T-helper 2 cell (primary cell): ENCODE results near the gene NUDT8.
"Not testable (repeated sequence)": the region's sequence is repeated elsewhere in the genome, so short reads cannot be mapped to it uniquely, and the experiment has no call there.

Experiments
- DNase-seq, 5 experiments: peaks; one replicate each; pipeline versions ENCODE4 v3.0.0 to v3.0.0-alpha.2; 2012 to 2022

NUDT8 gene

DNA sequence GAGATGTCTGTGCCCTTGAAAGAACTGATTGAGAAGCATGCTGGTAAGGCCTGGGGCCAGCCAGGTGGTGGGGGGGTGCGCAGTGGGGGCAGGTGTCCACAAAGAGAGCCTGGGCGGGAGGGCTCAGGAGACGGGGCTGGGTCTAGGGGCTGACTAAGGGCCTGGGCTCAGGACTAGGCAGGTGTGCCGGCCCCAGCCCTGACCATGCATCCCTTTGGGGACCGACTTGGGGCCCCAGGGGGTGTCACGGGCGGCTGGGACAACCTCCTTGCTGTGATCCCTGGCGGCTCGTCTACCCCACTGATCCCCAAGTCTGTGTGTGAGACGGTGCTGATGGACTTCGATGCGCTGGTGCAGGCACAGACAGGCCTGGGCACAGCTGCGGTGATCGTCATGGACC lies 18.6 kb downstream of the NUDT8 start:
- DNase-seq, result no peak

DNA sequence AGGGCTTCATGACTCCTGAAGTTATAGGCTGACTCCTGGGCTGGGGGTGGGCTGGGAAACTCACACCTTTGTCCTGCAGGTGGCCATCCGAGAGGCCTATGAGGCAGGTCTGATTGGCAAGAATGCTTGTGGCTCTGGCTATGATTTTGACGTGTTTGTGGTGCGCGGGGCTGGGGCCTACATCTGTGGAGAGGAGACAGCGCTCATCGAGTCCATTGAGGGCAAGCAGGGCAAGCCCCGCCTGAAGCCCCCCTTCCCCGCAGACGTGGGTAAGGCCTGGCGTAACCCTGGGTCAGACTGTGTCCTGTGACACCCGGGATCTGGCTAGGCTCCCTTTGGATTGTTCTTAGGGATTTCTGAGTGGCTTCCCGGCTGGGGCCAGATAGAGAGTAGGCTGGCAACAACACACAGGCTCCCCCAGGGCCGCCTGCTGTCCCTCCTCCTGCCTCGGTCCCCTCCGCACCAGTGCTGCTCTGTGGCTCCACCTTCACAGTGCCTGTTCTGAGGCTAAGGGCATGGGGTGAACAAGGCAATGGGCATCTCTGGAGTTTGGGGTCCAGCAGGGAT lies 19.4 kb downstream of the NUDT8 start:
- no peak for DNase-seq

DNA sequence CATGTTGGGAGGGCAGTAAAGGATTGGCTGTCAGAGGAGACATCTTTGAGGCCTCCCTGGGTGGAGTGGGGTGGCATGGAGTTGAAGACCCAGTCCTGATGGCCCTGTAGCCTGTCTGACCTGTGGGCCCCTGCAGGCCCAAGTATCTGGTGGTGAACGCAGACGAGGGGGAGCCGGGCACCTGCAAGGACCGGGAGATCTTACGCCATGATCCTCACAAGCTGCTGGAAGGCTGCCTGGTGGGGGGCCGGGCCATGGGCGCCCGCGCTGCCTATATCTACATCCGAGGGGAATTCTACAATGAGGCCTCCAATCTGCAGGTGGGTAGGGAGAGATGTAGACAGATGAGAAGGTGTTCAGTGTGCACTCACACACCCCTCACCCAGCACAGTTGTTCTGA lies 20.4 kb downstream of the NUDT8 start:
- DNase-seq, result no peak

DNA sequence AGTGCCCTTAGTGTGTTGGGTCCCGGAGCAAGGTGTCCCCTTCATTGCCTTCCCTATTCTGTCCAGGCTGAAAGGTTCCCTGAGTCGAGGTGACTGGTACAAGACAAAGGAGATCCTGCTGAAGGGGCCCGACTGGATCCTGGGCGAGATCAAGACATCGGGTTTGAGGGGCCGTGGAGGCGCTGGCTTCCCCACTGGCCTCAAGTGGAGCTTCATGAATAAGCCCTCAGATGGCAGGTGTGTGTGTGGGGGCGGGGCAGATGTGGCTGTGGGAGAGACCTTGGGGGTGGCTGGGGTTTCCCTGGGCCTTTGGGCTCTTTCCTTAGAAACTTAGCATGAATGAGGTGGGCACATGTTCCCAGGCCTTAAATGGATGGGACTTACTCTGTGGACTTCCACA lies 21.3 kb downstream of the NUDT8 start:
- no peak for DNase-seq

DNA sequence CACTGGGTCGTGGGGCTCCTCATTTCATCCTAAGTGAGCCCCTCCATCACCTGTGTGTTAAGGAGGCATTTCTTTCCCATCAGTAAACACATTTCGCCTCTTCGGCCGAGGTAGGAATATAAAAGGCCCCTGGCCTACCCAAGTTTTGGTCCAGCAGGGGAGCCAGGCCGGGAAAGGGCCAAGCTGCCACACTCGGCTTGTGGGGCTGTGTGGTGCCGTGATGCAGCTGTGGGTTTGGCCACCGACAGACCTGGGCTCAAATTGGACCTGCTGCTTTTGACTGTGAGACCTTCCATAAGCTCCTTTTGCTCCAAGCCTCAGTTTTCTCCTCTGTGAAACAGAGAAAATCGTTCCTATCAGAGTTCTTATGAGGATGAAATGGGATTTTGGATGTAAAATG lies 22.2 kb downstream of the NUDT8 start:
- no peak for DNase-seq

DNA sequence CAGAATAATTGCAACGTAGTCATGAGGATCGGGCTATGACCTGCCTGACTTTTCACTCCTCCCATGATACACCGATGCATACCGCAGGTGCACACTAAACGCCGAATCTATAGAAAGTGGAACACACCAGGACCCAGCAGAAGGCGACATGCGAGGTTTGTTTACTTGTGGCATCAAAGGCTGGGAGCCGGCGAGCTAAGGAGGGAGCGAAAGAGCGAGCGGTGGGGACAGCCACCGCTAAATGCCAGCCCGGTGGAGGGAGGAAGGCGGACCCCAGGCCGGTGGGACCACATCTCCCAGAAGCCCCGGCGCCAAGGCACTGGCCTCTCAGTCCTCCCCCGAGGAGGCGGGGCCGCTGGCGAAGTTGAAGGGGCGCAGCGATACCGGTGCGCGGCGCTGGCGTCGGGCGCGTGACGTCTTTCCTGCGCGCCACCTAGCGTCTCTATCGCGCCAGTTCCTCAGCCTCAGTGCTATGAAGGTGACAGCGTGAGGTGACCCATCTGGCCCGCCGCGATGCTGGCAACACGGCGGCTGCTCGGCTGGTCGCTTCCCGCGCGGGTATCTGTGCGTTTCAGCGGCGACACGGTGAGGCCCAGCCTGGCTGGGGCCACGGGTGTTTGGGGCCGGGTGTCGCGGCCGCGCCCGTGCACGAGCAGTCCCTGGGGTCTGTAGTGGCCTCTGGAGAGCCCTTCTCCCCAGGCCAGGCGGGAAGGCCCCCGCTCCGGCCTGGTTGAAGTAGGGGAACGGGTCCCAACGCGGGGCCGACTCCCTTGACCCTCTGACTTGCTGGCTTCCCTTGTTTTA lies 23.0 kb downstream of the NUDT8 start, which contains the start of gene NDUFV1:
NDUFV1 (plus strand) TSS at position 445 of the 804 bp plus-strand sequence; CDS start at position 514, 69 bp downstream.
- DNase-seq, result peak; percentile 90 to 97 (median 95)

DNA sequence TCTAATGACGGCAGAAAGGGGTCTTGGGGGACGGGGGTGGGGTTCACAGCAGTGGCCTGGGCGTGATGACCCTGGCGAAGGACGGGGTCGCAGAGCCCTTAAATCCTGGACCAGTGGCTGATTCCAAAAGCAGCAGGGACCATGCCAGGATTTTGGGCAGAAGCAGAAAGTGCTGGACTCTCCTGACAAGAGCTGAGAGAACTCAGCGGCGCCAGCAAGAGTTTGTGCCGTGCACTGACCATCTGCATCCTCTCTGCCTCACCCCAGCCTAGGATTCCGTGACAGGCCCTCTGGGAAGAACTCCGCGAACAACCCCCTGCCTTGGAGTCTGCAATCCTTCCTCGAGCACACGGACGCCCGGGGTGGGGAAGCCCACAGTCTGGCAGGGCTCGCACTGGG lies 23.6 kb downstream of the NUDT8 start:
- DNase-seq, result no peak

DNA sequence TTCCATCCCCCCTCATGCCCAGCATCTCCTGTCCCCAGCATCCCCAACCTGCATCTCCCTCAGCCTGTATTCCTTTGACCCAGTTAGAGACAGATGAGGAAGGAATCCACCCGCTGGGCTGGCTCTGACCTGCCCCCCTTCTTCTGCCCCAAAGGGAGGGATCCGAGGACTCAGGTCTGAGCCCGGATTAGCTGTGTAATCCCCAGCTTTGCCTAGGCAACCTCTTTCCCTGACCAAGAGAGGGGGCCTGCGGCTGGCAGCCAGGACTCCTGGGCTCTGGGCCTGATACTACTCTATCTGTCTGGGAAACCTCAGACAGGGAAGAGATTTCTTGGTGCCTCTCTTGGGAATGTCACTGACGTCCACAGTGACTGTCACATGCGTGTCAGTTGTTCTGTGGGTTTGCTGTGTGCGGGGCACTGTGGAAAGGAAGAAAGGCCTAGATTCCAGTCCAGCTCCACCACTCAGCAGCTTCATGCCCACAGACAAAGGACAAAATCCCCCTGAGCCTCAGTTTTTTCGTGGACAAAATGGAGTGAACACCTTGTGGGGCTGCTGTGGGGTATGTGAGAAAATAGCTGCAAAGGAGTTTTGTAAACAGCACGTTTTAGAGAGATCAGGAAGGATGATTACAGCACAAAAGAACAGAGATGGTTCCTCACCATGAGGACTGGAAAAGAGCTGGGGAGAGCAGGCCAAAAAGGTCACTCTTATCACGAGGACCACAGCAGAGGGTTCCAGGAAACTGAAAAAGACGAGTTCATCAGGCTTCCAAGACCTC lies 24.3 kb downstream of the NUDT8 start:
- DNase-seq, result no peak

DNA sequence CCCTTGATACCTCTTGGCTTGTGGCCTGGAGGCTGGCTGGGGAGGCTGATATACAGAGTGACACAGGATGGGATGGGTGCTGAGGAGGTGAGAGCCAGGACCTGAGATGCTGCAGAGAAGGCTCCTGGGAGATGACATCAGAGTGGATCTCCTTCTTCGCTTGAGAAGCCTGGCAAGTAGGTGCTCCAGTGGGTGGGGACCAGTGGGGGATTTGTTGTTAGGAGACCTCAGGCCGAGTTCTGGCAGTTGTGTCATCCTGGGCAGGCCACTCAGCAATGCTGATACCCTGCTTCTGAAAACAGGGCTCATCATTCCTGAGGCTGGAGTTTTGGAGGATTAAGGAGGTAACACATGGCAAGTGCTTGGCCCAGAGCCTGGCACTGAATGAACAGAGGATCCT lies 24.9 kb downstream of the NUDT8 start:
- DNase-seq, result no peak

DNA sequence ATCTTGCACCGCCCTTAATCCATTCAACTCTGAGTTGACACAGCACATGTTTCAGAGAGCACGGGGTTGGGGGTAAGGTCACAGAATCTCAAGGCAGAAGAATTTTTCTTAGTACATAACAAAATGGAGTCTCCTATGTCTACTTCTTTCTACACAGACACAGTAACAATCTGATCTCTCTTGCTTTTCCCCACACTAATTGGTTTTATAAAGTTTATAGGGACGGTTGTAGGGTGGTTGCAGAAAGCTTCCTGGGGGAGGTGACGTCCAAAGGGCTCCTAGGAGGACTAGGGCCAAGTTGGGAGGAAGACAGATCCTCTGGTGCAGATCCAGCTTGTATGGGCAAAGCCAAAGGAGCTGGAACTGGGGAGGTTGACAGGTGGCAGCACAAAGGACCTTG lies 25.6 kb downstream of the NUDT8 start:
- DNase-seq, result not testable (repeated sequence)

DNA sequence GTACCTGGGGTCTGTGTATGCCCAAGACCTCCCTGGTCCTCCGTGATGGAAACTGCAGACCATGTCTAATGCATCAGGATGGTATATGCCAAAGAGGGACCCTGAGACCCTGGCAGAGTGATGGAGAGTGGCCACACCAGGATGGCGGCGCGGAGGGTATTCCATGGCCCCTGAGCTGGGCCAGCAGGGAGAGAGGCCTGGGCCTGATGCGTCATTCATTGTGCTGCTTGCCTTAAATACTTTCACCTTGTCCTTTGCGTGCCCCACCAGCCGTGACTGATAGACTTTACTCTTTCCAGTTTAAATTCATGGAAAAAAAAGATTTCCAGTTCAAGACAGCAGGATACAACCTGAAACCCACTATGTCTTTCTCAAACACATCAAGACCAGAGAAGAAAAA lies 28.6 kb downstream of the NUDT8 start:
- no peak for DNase-seq

DNA sequence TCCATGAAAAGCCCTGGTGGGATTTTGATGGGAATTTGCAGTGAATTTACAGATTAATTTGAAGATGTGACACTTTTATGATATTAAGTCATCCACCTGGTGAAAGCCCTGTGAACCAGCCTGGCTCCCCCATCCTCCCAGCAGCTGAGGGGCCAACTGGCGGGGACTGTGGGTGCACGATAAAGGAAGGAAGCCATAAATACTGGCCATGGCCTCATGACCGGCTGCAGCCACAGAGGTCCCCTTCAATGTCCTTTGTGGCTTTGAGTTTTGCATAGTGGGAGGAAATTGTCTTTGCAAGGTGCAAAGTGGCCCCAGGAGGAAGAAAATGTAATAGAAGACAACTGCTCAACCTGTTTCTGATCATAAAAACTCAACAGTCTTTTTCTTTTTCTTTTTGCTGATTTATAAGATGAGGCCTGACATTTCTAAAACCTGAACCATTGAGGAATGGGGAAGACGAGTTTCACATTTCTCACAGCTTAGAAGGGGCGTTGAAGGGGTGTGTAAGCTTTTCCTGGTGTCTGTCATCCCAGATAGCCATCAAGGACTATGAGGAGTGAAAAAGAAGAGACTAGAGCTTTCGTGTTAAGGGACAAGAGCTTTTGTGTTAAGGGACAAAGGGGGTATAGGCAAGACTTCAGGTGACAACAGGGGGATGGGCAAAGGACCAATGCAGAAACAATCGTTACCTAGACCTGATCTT lies 29.3 kb downstream of the NUDT8 start:
- no peak for DNase-seq

DNA sequence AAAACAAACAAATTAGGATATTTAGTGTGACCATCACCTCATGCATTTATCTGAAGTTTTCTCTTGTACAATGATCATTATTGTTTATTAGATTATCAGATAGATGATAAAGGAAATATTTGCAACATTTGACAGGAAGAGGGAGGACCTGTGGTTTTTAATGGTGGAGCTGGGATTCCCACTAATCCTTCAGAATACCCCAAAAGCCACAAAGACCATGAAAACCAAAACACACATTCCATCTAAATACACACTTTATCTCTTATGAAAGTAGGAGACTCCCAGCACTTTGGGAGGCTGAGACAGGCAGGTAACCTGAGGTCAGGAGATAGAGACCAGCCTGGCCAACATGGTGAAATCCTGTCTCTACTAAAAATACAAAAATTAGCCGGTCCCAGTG lies 30.6 kb downstream of the NUDT8 start:
- no peak for DNase-seq

DNA sequence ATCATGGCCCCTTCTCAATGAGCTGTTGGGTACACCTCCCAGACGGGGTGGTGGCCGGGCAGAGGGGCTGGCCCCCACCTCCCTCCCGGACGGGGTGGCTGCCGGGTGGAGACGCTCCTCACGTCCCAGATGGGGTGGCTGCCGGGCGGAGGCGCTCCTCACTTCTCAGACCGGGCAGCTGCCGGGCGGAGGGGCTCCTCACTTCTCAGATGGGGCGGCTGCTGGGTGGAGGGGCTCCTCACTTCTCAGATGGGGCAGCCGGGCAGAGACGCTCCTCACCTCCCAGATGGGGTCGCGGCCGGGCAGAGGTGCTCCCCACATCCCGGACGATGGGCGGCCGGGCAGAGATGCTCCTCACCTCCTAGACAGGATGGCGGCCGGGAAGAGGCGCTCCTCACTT lies 31.8 kb downstream of the NUDT8 start:
- not testable (repeated sequence) for DNase-seq

DNA sequence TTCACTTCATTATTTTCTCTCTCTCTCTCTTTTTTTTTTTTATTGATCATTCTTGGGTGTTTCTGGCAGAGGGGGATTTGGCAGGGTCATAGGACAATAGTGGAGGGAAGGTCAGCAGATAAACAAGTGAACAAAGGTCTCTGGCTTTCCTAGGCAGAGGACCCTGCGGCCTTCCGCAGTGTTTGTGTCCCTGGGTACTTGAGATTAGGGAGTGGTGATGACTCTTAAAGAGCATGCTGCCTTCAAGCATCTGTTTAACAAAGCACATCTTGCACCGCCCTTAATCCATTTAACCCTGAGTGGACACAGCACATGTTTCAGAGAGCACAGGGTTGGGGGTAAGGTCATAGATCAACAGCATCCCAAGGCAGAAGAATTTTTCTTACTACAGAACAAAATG lies 32.3 kb downstream of the NUDT8 start:
- not testable (repeated sequence) for DNase-seq

DNA sequence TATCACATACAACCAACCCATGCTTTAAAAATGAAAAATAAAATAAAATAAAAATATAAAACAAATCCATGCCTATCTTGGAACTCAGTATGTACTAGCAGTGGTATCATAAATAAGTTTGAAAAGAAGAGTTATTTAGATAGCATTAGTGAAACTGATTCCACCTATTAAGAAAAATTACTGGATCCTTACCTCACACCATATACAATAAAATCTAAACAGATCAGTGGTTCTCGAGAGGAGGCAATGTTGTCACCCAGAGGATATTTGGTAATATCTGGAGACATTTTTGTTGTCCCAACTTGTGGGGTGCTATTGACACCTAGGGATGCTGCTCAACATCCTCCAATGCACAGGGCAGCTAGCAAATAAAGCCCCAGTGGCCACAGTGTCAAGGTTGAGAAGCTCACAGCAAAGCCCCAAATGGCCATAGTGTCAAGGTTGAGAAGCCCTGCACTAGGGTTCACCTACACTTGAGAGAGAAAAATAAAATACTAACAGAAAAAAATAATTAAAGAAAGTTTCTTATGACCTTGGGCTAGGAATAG lies 32.9 kb downstream of the NUDT8 start:
- DNase-seq, result no peak

DNA sequence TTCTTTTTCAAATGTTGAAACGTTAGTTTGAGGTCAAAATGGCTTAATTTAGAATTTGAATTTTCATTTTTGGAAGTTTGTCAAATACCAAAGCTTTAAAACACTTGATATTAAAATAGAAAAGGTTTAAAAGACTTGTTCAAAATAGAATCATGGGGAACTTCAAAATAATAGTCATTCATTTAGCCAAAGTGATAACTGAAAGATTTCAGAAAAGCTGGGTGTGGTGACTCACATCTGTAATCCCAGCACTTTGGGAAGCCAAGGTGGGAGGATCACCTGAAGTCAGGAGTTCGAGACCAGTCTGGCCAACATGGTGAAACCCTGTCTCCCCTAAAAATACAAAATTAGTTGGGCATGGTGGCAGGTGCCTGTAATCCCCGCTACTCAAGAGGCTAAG lies 35.3 kb downstream of the NUDT8 start:
- DNase-seq, result no peak

DNA sequence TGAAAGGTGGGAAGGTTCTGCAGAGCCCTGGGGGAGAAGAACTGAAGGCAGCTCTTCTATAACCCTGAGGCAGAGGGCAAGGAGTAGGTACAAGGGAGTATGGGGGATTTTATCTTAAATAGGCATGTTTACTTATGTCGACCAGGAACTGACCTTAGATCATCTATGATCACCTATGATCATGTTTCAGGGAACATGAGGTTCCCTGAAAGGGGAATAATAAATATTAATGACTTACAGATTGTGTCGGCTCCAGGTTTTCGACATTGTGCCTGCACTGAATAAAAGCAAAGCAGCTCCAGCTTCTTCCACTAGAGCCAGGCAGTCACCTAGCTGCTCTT lies 36.2 kb downstream of the NUDT8 start:
- DNase-seq, result no peak

DNA sequence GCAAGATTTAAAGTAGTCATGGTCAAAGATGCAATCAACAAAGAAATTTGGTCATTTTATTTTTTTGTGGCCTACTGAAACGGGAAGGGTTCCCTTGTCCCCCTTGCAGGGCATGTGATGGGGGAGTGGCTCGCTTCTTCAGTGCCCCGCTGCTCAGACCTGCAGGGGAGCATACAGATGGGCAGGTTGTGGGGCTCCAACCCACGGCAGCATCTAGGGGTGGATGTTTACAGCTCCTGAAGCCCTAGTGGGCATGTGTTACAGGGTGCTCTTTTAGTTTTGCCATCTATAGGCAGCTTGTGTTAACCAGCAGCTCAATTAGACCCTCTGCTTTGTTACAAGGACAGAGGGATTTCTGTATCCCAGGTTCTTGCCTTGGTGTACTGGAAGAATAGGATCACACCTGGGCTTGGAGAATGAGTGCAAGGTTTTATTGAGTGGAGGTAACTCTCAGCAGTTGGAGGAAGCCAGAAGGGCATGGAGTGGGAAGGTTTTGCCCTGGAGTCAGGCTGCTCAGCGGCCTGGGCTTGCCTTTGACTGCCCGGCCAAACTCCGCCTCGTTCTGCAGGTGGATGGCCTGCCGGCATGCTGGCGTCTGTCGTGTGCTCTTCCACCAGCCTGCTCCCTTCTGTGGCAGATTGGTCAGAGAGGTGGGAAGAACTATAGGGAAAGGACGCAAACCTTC lies 36.7 kb downstream of the NUDT8 start:
- no peak for DNase-seq

DNA sequence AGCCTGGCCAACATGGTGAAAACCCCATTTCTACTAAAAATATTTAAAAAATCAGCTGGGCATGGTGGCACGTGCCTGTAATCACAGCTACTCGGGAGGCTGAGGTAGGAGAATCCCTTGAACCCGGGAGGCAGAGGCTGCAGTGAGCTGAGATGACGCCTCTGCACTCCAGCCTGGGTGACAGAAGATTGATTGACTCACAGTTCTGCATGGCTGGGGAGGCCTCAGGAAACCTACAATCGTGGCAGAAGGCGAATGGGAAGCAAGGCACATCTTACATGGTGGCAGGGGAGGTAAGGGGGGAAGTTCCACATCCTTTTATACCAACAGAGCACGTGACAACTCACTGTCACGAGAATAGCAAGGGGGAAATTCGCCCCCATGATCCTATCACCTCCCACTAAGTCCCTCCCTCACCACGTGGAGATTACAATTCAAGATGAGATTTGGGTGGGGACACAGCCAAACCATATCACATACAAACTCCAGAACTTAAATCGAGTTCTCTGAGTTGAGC lies 40.8 kb downstream of the NUDT8 start:
- not testable (repeated sequence) for DNase-seq

DNA sequence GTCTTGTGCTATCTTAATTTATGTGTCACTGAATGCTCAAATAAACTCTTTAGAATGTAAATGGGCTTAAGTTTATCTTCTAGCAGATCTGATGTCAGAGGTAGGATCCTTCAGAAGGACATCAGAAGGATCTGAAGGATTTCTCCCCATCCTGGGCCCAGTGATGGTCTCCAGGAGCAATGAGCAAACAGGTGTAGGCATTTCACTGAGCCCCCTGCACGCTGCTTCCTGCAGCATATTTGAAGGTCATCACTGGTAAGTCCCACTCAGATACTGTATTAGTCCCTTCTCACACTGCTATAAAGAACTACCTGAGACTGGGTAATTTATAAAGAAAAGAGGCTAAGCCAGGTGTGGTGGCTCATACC lies 41.6 kb downstream of the NUDT8 start:
- no peak for DNase-seq

DNA sequence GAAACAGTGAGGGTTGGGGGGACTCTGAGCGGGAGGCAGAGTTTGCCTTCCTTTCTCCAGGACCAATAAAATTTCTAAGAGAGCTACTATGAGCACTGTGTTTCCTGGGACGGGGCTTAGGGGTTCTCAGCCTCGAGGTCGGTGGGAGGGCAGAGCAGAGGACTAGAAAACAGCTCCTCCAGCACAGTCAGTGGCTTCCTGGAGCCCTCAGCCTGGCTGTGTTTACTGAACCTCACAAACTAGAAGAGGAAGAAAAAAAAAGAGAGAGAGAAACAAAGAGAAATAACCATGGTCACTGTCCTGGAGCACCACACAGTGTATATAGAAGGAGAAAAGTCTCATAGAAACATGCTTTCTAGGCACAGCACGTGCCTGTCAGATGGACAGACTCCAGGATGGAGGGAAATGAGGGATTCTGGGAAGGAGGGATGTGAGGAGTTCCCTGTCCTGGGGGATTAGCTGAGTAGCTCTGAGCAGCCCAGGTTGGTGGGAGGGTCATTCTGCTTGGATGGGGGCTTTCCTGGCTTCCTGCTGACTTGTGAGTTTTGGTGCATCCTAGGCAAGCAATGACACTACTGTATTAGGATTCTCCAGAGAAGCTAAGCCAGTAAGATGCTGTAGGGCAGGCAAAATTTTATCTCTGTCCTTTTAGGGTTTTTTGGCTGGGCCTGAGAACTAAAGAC lies 43.0 kb downstream of the NUDT8 start:
- no peak for DNase-seq
